Kasumi-1 (cell line): Measurements from ENCODE around the gene SERPINE1.
"Not testable (repeated sequence)": the region's sequence is repeated elsewhere in the genome, so short reads cannot be mapped to it uniquely, and the experiment has no call there.

Source experiments
- DNase-seq, 2 experiments: peaks; one replicate each; lab custom pipeline; 2025; lab: John Stamatoyannopoulos, UW

The SERPINE1 gene

GRCh38 chr7:101124376-101125056 lies 2.4 kb upstream of the SERPINE1 start:
- DNase-seq, result peak; percentile 12 to 22

- DNase-seq, result no peak
Measured at GRCh38 chr7:101125989-101126650, 784 bp upstream of the SERPINE1 start.

GRCh38 chr7:101127460-101128039 lies 646 bp downstream of the SERPINE1 start:
- DNase-seq, result no peak

- DNase-seq, result no peak
Measured at GRCh38 chr7:101128040-101128834, 1.3 kb downstream of the SERPINE1 start.

- DNase-seq, result no peak
Measured at GRCh38 chr7:101129603-101130117, 2.8 kb downstream of the SERPINE1 start.

GRCh38 chr7:101132626-101133600 lies 6.0 kb downstream of the SERPINE1 start:
- not testable (repeated sequence) for DNase-seq

GRCh38 chr7:101133621-101134398 lies 6.9 kb downstream of the SERPINE1 start:
- no peak for DNase-seq

- DNase-seq, result no peak
Measured at GRCh38 chr7:101134399-101134980, 7.6 kb downstream of the SERPINE1 start.

- no peak for DNase-seq
Measured at GRCh38 chr7:101137651-101138212, 10.8 kb downstream of the SERPINE1 start.

GRCh38 chr7:101138213-101138870 lies 11.4 kb downstream of the SERPINE1 start:
- peak; percentile 85 to 86 for DNase-seq

- no peak for DNase-seq
Measured at GRCh38 chr7:101140339-101140699, 13.4 kb downstream of the SERPINE1 start.

GRCh38 chr7:101140746-101141382 lies 14.0 kb downstream of the SERPINE1 start:
- no peak for DNase-seq

- DNase-seq, result no peak
Measured at GRCh38 chr7:101151908-101152651, 25.2 kb downstream of the SERPINE1 start.

- DNase-seq, result peak; percentile 38 to 56
Measured at GRCh38 chr7:101153969-101154692, 27.2 kb downstream of the SERPINE1 start, which contains the start of gene AP1S1. Gene AP1S1 (plus strand): TSS chr7:101154476. CDS start chr7:101154515, 39 bp downstream.

- no peak for DNase-seq
Measured at GRCh38 chr7:101154693-101155102, 27.8 kb downstream of the SERPINE1 start.

- no peak for DNase-seq
Measured at GRCh38 chr7:101155303-101155702, 28.4 kb downstream of the SERPINE1 start.

- peak in 1 of 2 experiments; percentile 23 for DNase-seq
Measured at GRCh38 chr7:101156277-101156676, 29.4 kb downstream of the SERPINE1 start.
